GM12864 (cell line): ENCODE data around the gene PDZRN3.
"Not testable (repeated sequence)": the region's sequence is repeated elsewhere in the genome, so short reads cannot be mapped to it uniquely, and the experiment has no call there.

Experiments used
- DNase-seq: peaks from one replicate; pipeline ENCODE4 v3.0.0-alpha.2; 2011; ENCODE audit warnings: low read depth
- H3K4me3 ChIP-seq: 2 replicates; pipeline ENCODE4 v1.5.1; 2011; ENCODE audit warnings: mild to moderate bottlenecking, low read depth, low read length, control low read depth
- TF ChIP-seq, protein P1 (sequence below): IDR thresholded peaks from 2 replicates; pipeline ENCODE4 v1.5.1; 2011; ENCODE audit warnings: low read depth, mild to moderate bottlenecking, moderate library complexity, low read length, control low read depth, inconsistent platforms; ENCODE audit errors: missing control alignments

Gene PDZRN3

DNA sequence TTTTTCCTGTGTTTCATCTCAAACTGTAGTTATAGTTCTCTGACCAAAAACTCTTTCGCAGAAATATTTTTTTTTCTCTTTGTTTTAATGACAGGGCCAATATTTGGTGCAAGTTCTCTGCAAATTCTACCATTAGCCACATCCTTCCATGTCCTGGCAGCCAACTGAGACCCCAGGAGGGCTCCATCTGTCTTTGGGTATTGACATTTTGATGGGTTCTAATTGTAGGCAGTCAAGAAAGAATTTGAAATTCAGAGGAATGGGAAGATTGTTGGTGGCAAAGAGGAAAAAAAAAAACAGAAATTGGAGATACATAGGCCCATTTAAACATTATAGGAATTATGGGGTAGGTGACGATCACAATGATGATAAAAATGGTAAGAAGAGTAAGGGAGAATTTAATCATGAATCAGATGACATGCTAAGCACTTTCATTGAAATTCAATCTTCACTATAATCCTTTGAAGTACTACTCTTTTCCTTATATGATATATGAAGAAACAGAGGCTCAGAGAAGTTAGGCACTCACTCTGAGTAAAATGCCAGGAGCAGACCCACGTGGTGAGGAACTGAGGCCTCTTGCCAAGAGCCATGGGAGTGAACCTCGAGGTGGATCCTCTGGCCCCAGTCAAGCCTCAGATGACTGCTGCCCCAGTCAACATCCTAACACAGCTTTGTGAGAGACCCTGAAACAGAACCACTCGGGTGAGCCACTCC lies 151.4 kb downstream of the PDZRN3 start:
- DNase-seq = no peak

DNA sequence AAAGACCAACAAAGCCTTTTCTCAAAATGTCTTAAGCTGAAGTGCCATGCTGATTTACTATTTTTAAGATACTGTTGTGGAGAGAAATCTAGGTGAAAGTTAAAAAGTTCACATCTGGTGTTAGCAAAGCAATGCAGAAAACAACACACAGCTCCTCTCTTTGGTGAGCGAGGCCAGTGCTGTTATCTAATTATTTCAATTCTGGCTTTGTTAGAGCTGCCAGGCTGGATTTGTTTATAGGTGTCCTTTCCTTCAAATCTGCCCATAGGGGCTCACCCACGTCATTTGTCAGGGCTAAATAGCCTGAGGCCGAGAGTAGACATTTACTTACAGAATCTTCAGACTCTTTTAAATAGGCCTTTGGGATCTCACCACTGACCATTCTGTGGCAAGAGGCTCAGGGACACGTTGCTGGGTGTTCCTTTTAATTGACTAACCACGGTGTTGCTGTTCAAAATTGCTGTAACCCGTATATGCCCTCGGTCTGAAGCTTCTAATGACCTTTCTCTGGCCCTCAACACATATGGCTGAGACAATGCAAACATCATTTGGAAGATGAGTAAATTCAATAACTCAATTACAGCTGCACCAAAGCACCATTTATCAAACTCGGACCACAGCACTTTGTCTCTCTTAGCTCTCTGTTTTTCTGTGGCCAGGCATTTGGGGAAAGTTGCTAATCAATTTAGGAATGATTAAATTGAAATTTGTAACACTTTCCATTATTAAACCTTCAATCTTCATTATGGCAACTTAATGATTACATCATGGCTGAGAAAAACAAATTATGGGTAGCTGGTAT lies 152.6 kb downstream of the PDZRN3 start:
- DNase-seq = no peak
- TF ChIP-seq, protein P1, sequence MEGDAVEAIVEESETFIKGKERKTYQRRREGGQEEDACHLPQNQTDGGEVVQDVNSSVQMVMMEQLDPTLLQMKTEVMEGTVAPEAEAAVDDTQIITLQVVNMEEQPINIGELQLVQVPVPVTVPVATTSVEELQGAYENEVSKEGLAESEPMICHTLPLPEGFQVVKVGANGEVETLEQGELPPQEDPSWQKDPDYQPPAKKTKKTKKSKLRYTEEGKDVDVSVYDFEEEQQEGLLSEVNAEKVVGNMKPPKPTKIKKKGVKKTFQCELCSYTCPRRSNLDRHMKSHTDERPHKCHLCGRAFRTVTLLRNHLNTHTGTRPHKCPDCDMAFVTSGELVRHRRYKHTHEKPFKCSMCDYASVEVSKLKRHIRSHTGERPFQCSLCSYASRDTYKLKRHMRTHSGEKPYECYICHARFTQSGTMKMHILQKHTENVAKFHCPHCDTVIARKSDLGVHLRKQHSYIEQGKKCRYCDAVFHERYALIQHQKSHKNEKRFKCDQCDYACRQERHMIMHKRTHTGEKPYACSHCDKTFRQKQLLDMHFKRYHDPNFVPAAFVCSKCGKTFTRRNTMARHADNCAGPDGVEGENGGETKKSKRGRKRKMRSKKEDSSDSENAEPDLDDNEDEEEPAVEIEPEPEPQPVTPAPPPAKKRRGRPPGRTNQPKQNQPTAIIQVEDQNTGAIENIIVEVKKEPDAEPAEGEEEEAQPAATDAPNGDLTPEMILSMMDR = no peak
- H3K4me3 ChIP-seq = no peak overlapping the region

More for the DNA sequence above, 151.4 kb downstream of the PDZRN3 start:
- no peak overlapping the region for H3K4me3 ChIP-seq
- TF ChIP-seq, protein P1 = no peak

DNA sequence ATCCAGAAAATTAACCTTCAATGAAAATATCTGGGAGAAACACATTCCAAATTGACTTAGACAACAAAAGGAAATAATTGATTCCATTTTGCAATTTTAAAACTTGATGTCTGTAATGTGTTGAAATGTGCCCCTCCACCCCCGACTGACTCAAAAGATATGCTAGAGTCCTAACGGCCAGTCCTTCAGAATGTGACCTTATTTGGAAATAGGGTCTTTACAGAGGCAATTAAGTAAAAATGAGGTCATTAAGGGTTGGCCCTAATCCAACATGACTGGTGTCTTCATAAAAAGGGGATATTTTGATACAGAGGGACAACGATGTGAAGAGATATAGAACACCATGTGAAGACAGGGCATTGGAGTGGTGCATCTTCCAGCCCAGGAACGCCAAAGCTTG lies 153.9 kb downstream of the PDZRN3 start:
- TF ChIP-seq, protein P1 = no peak
- H3K4me3 ChIP-seq = no peak overlapping the region
- DNase-seq = no peak

DNA sequence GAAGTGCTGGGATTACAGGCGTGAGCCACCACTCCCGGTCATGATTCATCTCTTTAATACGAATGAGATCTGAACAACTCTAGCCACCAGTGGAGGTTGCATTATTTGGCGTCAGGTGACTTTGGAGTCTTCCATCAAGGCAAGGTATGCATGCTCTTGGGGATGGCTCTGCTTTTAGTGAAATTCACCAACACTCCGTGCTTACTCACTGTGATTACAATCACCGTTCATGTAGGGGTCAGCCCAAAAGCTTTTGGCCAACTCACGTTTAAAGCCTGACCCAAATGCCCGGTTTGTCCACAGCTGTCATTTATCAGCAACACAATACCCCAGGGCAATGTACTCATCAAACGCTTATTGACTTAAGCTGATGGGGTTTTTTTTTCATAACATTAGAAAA lies 155.4 kb downstream of the PDZRN3 start:
- TF ChIP-seq, protein P1 = no peak
- no peak for DNase-seq
- no peak overlapping the region for H3K4me3 ChIP-seq

DNA sequence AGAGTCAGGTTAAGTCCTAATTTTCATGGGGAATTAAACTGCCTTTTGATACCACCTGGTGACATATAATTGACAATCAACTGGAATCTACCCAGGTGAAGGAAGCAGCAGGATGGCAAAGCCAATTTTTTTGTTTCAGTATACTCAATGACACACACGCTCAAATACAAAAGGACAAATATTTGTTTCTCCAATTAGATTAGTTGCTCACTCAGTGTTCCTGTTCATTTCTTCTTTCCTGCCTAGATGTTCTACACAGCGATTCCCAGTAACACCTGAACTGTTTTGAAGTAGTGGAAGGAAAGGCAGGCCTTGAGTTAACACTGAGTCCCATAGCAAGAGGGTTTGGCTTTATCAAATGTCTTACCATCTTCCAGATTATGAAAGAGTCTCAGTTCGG lies 157.5 kb downstream of the PDZRN3 start:
- no peak overlapping the region for H3K4me3 ChIP-seq
- no peak for DNase-seq
- TF ChIP-seq, protein P1 = no peak

DNA sequence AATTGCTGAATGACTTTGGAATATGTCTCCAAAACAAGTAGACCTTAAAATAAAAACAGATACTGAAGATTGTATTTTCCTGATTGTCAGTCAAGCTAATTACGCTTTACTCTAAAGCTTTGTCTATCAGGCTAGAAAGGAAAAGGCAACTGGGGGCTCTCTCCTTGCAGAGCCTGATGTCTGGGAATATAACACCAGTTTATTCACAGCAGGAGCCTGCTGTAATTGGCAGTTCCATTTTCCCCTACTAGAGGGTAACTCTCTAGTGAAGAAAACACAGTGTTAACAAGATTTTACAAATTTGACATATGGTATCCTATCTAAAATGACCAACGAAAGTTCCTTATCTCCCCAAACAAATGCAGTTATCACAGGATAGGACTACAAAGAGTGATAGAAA lies 158.8 kb downstream of the PDZRN3 start:
- no peak overlapping the region for H3K4me3 ChIP-seq
- TF ChIP-seq, protein P1 = no peak
- no peak for DNase-seq

DNA sequence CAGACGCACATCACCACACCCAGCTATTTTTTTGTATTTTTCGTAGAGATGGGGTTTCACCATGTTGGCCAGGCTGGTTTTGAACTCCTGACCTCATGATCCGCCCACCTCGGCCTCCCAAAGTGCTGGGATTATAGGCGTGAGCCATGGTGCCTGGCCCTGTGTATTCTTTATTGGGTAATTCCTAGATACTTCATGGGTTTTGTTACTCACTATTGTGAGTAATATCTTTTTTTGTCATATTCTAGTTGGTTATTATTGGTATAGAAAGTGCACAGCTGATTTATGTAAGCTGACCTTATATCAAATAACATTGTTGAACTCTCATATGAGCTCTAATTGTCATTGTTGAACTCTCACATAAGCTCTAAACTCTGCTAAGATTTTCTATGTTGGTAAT lies 160.6 kb downstream of the PDZRN3 start:
- not testable (repeated sequence) for DNase-seq, H3K4me3 ChIP-seq
